D721Med (cell line): Measurements from ENCODE around the gene NCSTN.

ENCODE experiments used
- DNase-seq: peaks from one replicate; pipeline ENCODE4 v3.0.0; 2011; ENCODE audit warnings: low spot score; ENCODE audit not compliant: insufficient read length
- FAIRE-seq: peaks from 2 replicates; lab custom pipeline; 2011; peaks lifted over from hg19 to GRCh38; lab: Jason Lieb, UNC
- CTCF ChIP-seq: IDR thresholded peaks from 2 replicates; pipeline ENCODE4 v1.5.1; 2012; ENCODE audit warnings: mild to moderate bottlenecking, control low read depth; ENCODE audit not compliant: insufficient read depth; ENCODE audit errors: missing control alignments

NCSTN gene

GRCh38 chr1:160332516-160332915 lies 10.7 kb upstream of the NCSTN start:
- DNase-seq, result no peak
- no peak for FAIRE-seq
- TF ChIP-seq CTCF, result no peak

GRCh38 chr1:160338580-160338979 lies 4.6 kb upstream of the NCSTN start:
- FAIRE-seq (no peak), DNase-seq (no peak)
- no peak for TF ChIP-seq CTCF

- no peak for TF ChIP-seq CTCF
- FAIRE-seq, result peak; percentile 70
- no peak for DNase-seq
Measured at GRCh38 chr1:160340146-160340545, 3.0 kb upstream of the NCSTN start.

- TF ChIP-seq CTCF, result no peak
- no peak for FAIRE-seq
- no peak for DNase-seq
Measured at GRCh38 chr1:160340866-160341265, 2.3 kb upstream of the NCSTN start.

GRCh38 chr1:160342526-160342925 lies 657 bp upstream of the NCSTN start:
- DNase-seq (no peak), FAIRE-seq (no peak)
- TF ChIP-seq CTCF, result no peak

- DNase-seq, result no peak
- no peak for TF ChIP-seq CTCF
- no peak for FAIRE-seq
Measured at GRCh38 chr1:160344241-160344640, 1.1 kb downstream of the NCSTN start.

- DNase-seq, result no peak
- no peak for FAIRE-seq
- no peak for TF ChIP-seq CTCF
Measured at GRCh38 chr1:160344936-160345335, 1.8 kb downstream of the NCSTN start.
